Tibial nerve (tissue), 4 donors: ENCODE measurements around the gene OGDH. TPM values are rescaled to one million over a fixed set of nuclear protein-coding genes. Genes with fewer than 3 reads are reported as not detected.

Source experiments
- DNase-seq, 2 donors: peaks; one replicate each; pipeline ENCODE4 v3.0.0-alpha.2; 2019; ENCODE audit warnings: low spot score in 2 of 2
- H3K27ac ChIP-seq, 4 donors: fragments of 200-600 bp; sonication (generic) in 3 of 4; one replicate each; pipeline ENCODE4 v1.5.1; 2017 to 2019; ENCODE audit warnings: mild to moderate bottlenecking in 1 of 4
- H3K27me3 ChIP-seq, 2 donors: fragments of 200-600 bp; sonication (generic) in 1 of 2; one replicate each; pipeline versions ENCODE4 v1.5.1 to v1.6.0; 2017 to 2019
- H3K36me3 ChIP-seq, 3 donors: fragments of 200-600 bp; sonication (generic); one replicate each; pipeline ENCODE4 v1.5.1; 2018 to 2019
- H3K4me1 ChIP-seq, 4 donors: fragments of 200-600 bp; sonication (generic) in 3 of 4; one replicate each; pipeline ENCODE4 v1.5.1; 2017 to 2019
- H3K4me3 ChIP-seq, 4 donors: fragments of 200-600 bp; sonication (generic) in 3 of 4; one replicate each; pipeline ENCODE4 v1.5.1; 2017 to 2019; ENCODE audit warnings: mild to moderate bottlenecking in 1 of 4, moderate library complexity in 1 of 4
- H3K9me3 ChIP-seq, 4 donors: fragments of 200-600 bp; sonication (generic) in 3 of 4; one replicate each; pipeline ENCODE4 v1.5.1; 2017 to 2019
- EP300 ChIP-seq, 2 donors: sonication (generic); formaldehyde crosslinking; IDR thresholded peaks; one replicate each; pipeline ENCODE4 v1.6.1; 2017; ENCODE audit warnings: antibody characterized with exemption in 2 of 2, mild to moderate bottlenecking in 1 of 2
- POLR2A ChIP-seq, 2 donors: fragments of 450-650 bp; IDR thresholded peaks; one replicate each; pipeline ENCODE4 v1.6.1; 2017; ENCODE audit warnings: antibody characterized with exemption in 2 of 2, mild to moderate bottlenecking in 2 of 2, moderate library complexity in 2 of 2
- WGBS, 2 donors: methylation state at CpG; one replicate each; pipeline ENCODE4 v1.1.5; 2018; 5-methylcytosine and 5-hydroxymethylcytosine counted together
- total RNA-seq, 4 donors: library from RNA; depleted of rRNA; stranded (reverse); fragments of >200 nt; gene quantifications; one replicate each; pipeline ENCODE4 v1.1.0, GENCODE V29; 2016
- TF ChIP-seq, protein P1 (sequence below), 5 experiments: fragments of 200-600 bp in 3 of 5; fragments of 450-650 bp in 2 of 5; sonication (generic) in 3 of 5; IDR thresholded peaks; one replicate each; pipeline ENCODE4 v1.5.1; 2016 to 2019; ENCODE audit warnings: antibody characterized with exemption in 5 of 5, mild to moderate bottlenecking in 3 of 5, moderate library complexity in 2 of 5

OGDH gene
- total RNA-seq, 4 donors from 2014 or later = 66.8 to 76.5 (median 70.1) TPM

DNA sequence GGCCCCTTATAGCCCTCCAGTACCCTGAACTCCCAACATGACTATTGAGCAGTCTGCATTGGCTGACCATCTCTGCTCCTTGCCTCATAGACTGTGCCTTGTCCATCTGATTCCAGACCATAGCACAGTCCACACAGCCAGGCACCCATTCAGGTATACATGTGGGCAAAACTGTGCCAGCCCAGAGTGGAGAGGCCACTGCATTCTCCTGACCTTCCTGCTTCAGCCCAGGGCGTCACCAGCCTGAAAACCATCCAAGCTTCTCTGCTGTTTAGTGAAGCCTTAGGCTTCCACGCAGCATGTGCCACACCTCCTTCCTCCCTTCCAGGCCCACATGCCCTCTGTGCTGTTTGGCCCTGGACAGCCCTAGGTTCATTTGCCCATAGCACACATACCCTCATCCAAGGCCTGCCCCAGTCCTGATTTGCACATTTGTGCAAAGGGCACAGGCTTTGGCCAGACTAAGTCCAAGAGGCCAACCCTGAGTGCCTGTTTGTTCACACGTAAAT lies 43.2 kb upstream of the OGDH start:
- H3K4me3 ChIP-seq = no peak overlapping the region
- peaks cover 0 to 52% (median 17%) of the 10 kb centered on the region in 3 donors for H3K36me3 ChIP-seq
- TF ChIP-seq, protein P1, sequence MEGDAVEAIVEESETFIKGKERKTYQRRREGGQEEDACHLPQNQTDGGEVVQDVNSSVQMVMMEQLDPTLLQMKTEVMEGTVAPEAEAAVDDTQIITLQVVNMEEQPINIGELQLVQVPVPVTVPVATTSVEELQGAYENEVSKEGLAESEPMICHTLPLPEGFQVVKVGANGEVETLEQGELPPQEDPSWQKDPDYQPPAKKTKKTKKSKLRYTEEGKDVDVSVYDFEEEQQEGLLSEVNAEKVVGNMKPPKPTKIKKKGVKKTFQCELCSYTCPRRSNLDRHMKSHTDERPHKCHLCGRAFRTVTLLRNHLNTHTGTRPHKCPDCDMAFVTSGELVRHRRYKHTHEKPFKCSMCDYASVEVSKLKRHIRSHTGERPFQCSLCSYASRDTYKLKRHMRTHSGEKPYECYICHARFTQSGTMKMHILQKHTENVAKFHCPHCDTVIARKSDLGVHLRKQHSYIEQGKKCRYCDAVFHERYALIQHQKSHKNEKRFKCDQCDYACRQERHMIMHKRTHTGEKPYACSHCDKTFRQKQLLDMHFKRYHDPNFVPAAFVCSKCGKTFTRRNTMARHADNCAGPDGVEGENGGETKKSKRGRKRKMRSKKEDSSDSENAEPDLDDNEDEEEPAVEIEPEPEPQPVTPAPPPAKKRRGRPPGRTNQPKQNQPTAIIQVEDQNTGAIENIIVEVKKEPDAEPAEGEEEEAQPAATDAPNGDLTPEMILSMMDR (IDR thresholded peaks at IDR 0.05) = no peak
- TF ChIP-seq EP300 (IDR thresholded peaks at IDR 0.05) (no peak), POLR2A (IDR thresholded peaks at IDR 0.05) (no peak)
- no peaks in the 10 kb centered on the region for H3K27me3 ChIP-seq
- no peaks in the 10 kb centered on the region for H3K9me3 ChIP-seq
- H3K4me1 ChIP-seq = peaks cover 0 to 4% (median 0%) of the 10 kb centered on the region in 4 donors
- H3K27ac ChIP-seq = no peak overlapping the region
- WGBS, 2 donors = 75 to 80% methylated on average over 3 of the region's 3 CpGs
- DNase-seq = no peak

DNA sequence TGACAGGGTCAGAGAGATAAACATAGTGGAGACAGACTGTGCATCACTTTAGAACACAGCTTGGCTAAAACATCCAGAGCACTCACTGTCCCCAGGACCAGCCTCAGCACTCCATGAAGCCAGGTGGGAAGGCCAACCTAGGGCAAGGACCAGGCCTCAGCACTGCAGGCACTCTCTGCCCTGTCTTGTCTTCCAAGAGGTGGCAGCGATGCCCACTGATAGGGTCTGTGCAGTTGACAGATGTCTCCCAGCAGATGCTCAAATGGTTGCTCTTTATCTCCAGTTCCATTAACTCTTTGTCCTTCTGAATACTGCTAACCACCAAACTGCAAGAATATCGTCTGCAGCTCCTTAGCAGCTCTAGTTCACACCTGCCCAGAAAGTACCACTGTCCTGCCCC lies 41.8 kb upstream of the OGDH start:
- no peaks in the 10 kb centered on the region for H3K9me3 ChIP-seq
- no peak for TF ChIP-seq POLR2A (IDR thresholded peaks at IDR 0.05)
- no peak for TF ChIP-seq EP300 (IDR thresholded peaks at IDR 0.05)
- TF ChIP-seq, protein P1 (IDR thresholded peaks at IDR 0.05) = no peak
- no peaks in the 10 kb centered on the region for H3K27me3 ChIP-seq
- H3K36me3 ChIP-seq = peaks cover 0 to 65% (median 25%) of the 10 kb centered on the region in 3 donors
- DNase-seq = no peak
- no peak overlapping the region for H3K27ac ChIP-seq
- H3K4me1 ChIP-seq = peaks cover 0 to 4% (median 0%) of the 10 kb centered on the region in 4 donors
- H3K4me3 ChIP-seq = no peak overlapping the region
- 75 to 95% methylated on average over 2 of the region's 2 CpGs for WGBS, 2 donors

DNA sequence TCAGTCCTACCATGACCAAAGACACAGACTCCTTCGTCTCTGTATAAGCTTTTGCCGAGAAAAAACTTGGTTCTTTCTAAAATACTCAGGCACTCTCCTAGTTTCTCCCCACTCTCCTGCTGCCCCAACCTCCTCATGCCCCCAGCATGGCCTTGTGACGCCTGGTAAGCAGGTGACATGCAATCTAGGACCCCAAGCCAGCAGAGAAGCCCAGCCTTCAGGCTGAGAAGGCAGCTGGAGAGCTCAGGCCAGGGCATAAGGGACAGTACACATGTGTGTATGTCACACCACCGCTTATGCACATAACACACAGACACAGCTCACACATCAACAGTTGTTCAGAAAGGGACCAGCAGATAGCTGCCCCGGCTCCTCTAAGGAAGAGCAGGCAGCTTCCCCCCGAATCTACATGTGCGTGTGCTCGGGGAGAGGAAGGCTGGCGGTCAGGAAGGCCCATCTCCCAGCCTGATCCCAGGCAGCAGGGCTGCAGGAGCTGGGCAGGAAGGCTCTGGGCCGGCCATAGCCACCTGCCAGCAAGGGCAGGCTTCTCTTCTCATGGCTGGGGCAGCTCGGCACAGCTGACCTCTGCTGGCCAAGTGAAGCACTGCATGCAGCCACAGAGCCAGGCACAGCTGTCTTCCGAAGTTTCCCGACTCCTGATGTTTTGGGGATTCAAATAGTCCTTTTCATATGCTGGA lies 41.2 kb upstream of the OGDH start:
- H3K4me3 ChIP-seq = no peak overlapping the region
- H3K9me3 ChIP-seq = no peaks in the 10 kb centered on the region
- peak; percentile 42 to 63 for DNase-seq
- H3K4me1 ChIP-seq = peaks cover 0 to 4% (median 0%) of the 10 kb centered on the region in 4 donors
- no peak overlapping the region for H3K27ac ChIP-seq
- 61 to 72% methylated on average over 12 to 13 of the region's 13 CpGs for WGBS, 2 donors
- H3K27me3 ChIP-seq = no peaks in the 10 kb centered on the region
- TF ChIP-seq EP300 (IDR thresholded peaks at IDR 0.05) (no peak), POLR2A (IDR thresholded peaks at IDR 0.05) (no peak)
- TF ChIP-seq, protein P1 (IDR thresholded peaks at IDR 0.05) = peak; percentile 91 to 97 (median 95)
- peaks cover 0 to 72% (median 31%) of the 10 kb centered on the region in 3 donors for H3K36me3 ChIP-seq

DNA sequence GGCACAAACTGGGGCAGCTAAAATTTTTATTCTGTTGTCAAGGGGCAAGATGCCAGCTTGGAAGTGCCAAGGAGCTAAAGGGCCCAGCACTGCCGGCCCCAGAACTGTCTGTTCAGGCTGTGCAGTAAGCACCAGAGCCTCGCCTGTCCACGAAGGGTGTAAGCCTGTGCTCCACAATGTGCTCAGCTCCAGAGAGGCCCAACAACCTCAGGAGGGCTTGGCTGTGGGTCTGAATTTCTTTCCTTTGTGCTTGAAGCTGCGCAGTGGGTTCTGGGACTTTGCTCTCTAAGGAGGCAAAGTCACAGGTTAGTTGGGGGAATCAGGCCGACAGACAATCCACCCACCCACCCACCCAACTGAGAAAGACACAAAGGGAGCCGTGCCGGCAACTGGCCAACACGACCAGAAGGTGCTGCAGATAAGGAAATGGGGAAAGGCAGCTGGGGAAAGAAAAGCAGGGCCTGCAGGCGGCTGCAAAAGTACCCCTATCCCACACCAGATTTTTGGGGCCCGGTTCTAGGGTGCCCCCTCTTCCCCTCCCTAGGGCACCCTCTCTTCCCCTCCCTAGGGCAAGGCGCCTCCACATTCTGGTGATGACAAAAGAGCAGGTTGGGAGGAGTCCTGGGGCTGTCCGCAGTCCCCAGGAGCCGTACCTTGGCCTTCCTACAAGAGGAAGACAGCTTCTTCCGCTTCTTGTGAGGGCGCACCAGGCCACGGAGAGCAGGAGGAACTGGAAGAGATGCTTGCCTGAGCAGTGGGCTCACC lies 40.5 kb upstream of the OGDH start:
- Histone ChIP-seq H3K4me1 (peaks cover 0 to 4% (median 0%) of the 10 kb centered on the region in 4 donors), H3K36me3 (peaks cover 0 to 79% (median 38%) of the 10 kb centered on the region in 3 donors), H3K9me3 (no peaks in the 10 kb centered on the region), H3K27ac (no peak overlapping the region), H3K4me3 (no peak overlapping the region), H3K27me3 (no peaks in the 10 kb centered on the region)
- TF ChIP-seq, protein P1 (IDR thresholded peaks at IDR 0.05) = no peak
- TF ChIP-seq POLR2A (IDR thresholded peaks at IDR 0.05) = no peak
- TF ChIP-seq EP300 (IDR thresholded peaks at IDR 0.05) = no peak
- 69 to 71% methylated on average over 16 of the region's 16 CpGs for WGBS, 2 donors
- no peak for DNase-seq

DNA sequence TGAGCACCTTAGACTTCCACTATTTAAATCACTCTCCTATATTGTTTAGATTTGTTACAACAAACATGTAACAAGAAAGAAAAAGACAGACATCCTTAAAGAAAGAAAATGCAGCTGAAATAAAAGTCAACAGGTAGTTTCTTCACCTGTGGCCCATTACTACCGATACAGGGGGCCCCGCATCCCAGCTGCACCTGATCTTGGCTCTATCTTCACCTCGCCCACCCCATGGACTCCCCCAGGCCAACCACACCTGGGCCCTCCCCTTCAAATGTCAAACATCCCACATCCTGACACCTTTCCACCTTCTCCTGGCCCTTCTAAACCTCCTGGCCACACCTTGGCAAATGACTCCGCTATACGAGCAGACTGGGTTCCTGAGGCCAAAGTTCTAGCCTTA lies 39.7 kb upstream of the OGDH start:
- DNase-seq = no peak
- Histone ChIP-seq H3K27ac (no peak overlapping the region), H3K27me3 (no peaks in the 10 kb centered on the region), H3K9me3 (no peaks in the 10 kb centered on the region), H3K4me1 (peaks cover 0 to 9% (median 0%) of the 10 kb centered on the region in 4 donors), H3K36me3 (peaks cover 0 to 86% (median 45%) of the 10 kb centered on the region in 3 donors), H3K4me3 (no peak overlapping the region)
- WGBS, 2 donors = 91 to 94% methylated on average over 5 of the region's 5 CpGs
- TF ChIP-seq EP300 (IDR thresholded peaks at IDR 0.05) = no peak
- TF ChIP-seq POLR2A (IDR thresholded peaks at IDR 0.05) = no peak
- TF ChIP-seq, protein P1 (IDR thresholded peaks at IDR 0.05) = no peak
